Measurements from ENCODE around the gene MPPED1. TPM values are rescaled to one million over a fixed set of nuclear protein-coding genes. Genes with fewer than 3 reads are reported as not detected.

MPPED1 gene
- total RNA-seq, 1 experiment from 2014 or later = 0.28 TPM

DNA sequence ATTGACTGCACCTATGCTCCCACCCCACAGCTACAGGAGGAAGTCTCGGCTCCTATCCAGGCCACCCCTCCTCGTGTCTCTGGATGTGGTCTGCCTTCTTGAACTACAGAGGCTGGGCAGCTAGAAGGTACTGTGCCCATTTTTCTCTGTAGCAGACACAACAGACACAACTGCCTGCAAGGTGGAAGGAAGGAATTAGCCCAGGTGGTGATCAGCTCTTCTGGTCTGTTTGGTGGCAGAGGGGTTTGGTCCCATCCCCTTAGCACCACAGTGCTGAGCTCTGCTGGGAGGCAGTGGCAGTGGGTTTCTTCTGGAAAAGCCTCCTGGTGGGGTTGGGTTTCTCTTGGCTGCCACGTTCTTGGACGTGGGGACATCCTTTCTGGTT, 132.5 kb downstream of the MPPED1 start:
- Histone ChIP-seq H2AFZ (ENCODE audit: low read length) (no peak overlapping the region), H4K20me1 (ENCODE audit: control insufficient read depth, insufficient read depth, insufficient read length) (no peaks in the 10 kb centered on the region), H2BK12ac (ENCODE audit: insufficient read length, low read depth, low read length) (no peak overlapping the region), H3T11ph (ENCODE audit: low read length) (no peak overlapping the region), H3K79me1 (ENCODE audit: insufficient read depth, low read depth, low read length, poor library complexity, severe bottlenecking) (no peaks in the 10 kb centered on the region), H3K9ac (ENCODE audit: extremely low read depth, insufficient read length, low read length) (no peak overlapping the region), H2BK5ac (ENCODE audit: insufficient read length, low read length) (no peak overlapping the region), H3K56ac (ENCODE audit: insufficient read length, low read depth, low read length) (no peak overlapping the region), H3K4ac (ENCODE audit: low read depth, low read length) (no peak overlapping the region), H3K27me3 (ENCODE audit: insufficient read depth, low read length) (no peaks in the 10 kb centered on the region), H4K5ac (ENCODE audit: insufficient read length, low read depth, low read length) (no peak overlapping the region), H3K18ac (ENCODE audit: insufficient read length, low read depth, low read length) (no peak overlapping the region), H3K4me1 (ENCODE audit: insufficient read depth, low read length) (no peaks in the 10 kb centered on the region), H3K79me2 (ENCODE audit: insufficient read depth, low read length) (no peaks in the 10 kb centered on the region), H2BK15ac (ENCODE audit: low read depth, low read length) (no peak overlapping the region), H3K27ac (ENCODE audit: insufficient read length, low read depth, low read length) (no peak overlapping the region), H3K14ac (ENCODE audit: insufficient read depth, low read length) (no peak overlapping the region; the same call in 1 of the 2 replicates), H3K23ac (ENCODE audit: insufficient read length, low read depth, low read length) (no peak overlapping the region), H2AK5ac (ENCODE audit: insufficient read length, low read length) (no peak overlapping the region), H2BK120ac (ENCODE audit: low read depth, low read length, poor library complexity, severe bottlenecking) (no peak overlapping the region), H3K9me3 (ENCODE audit: control insufficient read depth, low read depth, low read length) (no peaks in the 10 kb centered on the region), H2BK20ac (ENCODE audit: low read depth, low read length, poor library complexity, severe bottlenecking) (no peak overlapping the region), H3K4me2 (ENCODE audit: insufficient read depth, insufficient read length, low read length) (no peak overlapping the region), H3K23me2 (ENCODE audit: insufficient read length, low read depth, low read length, poor library complexity, severe bottlenecking) (no peaks in the 10 kb centered on the region), H4K8ac (replicated peaks; ENCODE audit: insufficient read length, low read depth, low read length) (no peak overlapping the region), H4K91ac (ENCODE audit: insufficient read length, low read depth, low read length) (no peak overlapping the region)
- Mint-ChIP-seq H3K27me3 (ENCODE audit: low read depth) (peaks cover 2% of the 10 kb centered on the region), H3K27ac (no peak overlapping the region), H3K36me3 (ENCODE audit: insufficient read depth in 1 of 3, low read depth in 3 of 3) (no peaks in the 10 kb centered on the region), H3K4me1 (peaks cover 0 to 4% of the 10 kb centered on the region in 2 experiments; a peak in 1 of 4 replicates), H3K9me3 (no peaks in the 10 kb centered on the region; a peak in 2 of 5 replicates), H3K4me3 (no peak overlapping the region)
- WGBS (ENCODE audit: extremely low coverage, insufficient read length, low lambda C conversion rate) = no CpG with 5 or more reads among the region's 4 CpGs
- TF ChIP-seq CTCF (conservative IDR thresholded peaks at IDR 0.05) = no peak
- no peak for DNase-seq

Measured in H9 (cell line).